HG03196 (cell line): ENCODE results near the gene TTLL8.

Experiments
- ATAC-seq: cut with Tn5 transposase; IDR thresholded peaks from one replicate; pipeline ENCODE4 v1.9.1; 2021; ENCODE audit not compliant: unreplicated experiment

TTLL8 gene

GRCh38 chr22:50022171-50022819 is 35.8 kb downstream of the TTLL8 start:
- ATAC-seq: no peak

GRCh38 chr22:50020606-50021005 is 37.5 kb downstream of the TTLL8 start:
- no peak for ATAC-seq

- ATAC-seq: no peak
Measured at GRCh38 chr22:50019316-50019715, 38.8 kb downstream of the TTLL8 start.

- no peak for ATAC-seq
Measured at GRCh38 chr22:50018608-50019285, 39.4 kb downstream of the TTLL8 start.

GRCh38 chr22:50017701-50018224 is 40.3 kb downstream of the TTLL8 start:
- no peak for ATAC-seq

GRCh38 chr22:50016988-50017700 is 41.0 kb downstream of the TTLL8 start:
- no peak for ATAC-seq

- no peak for ATAC-seq
Measured at GRCh38 chr22:50016308-50016987, 41.6 kb downstream of the TTLL8 start.

GRCh38 chr22:50015451-50016307 is 42.4 kb downstream of the TTLL8 start:
- no peak for ATAC-seq

- no peak for ATAC-seq
Measured at GRCh38 chr22:50014655-50015401, 43.3 kb downstream of the TTLL8 start.

- ATAC-seq: no peak
Measured at GRCh38 chr22:50014053-50014501, 44.0 kb downstream of the TTLL8 start.

- ATAC-seq: no peak
Measured at GRCh38 chr22:50012211-50013181, 45.6 kb downstream of the TTLL8 start, which contains the start of gene IL17REL. Gene IL17REL (minus strand): TSS chr22:50012765. CDS start chr22:50012646, 119 bp downstream.

- no peak for ATAC-seq
Measured at GRCh38 chr22:50011447-50012210, 46.5 kb downstream of the TTLL8 start.

GRCh38 chr22:50010676-50011446 is 47.2 kb downstream of the TTLL8 start:
- ATAC-seq: no peak

- no peak for ATAC-seq
Measured at GRCh38 chr22:50009765-50010675, 48.1 kb downstream of the TTLL8 start.

- ATAC-seq: no peak
Measured at GRCh38 chr22:50009251-50009650, 48.8 kb downstream of the TTLL8 start.
